MM.1S (cell line): ENCODE measurements around the gene ART5.

Experiments
- DNase-seq: peaks from one replicate; pipeline ENCODE4 v3.0.0-alpha.2; 2015
- H2AFZ ChIP-seq: fragments of 300-600 bp; sonication (generic); 2 replicates; pipeline ENCODE4 v1.6.0; 2016; ENCODE audit warnings: antibody characterized with exemption, low read length
- H3F3A ChIP-seq: fragments of 300-600 bp; sonication (generic); 2 replicates; pipeline ENCODE4 v1.6.1; 2016; ENCODE audit warnings: mild to moderate bottlenecking, antibody characterized with exemption, low read length, moderate library complexity, mixed read lengths; ENCODE audit not compliant: insufficient read depth
- H3K27ac ChIP-seq: fragments of 300-600 bp; sonication (generic); 2 replicates; pipeline ENCODE4 v1.5.1; 2016; ENCODE audit warnings: mild to moderate bottlenecking, low read length
- H3K27me3 ChIP-seq: fragments of 300-600 bp; sonication (generic); replicated peaks from 2 replicates; pipeline ENCODE4 v1.6.0; 2016; ENCODE audit warnings: low read length; ENCODE audit not compliant: insufficient read depth
- H3K36me3 ChIP-seq: fragments of 300-600 bp; sonication (generic); replicated peaks from 2 replicates; pipeline ENCODE4 v1.6.1; 2016; ENCODE audit warnings: mild to moderate bottlenecking, low read length, mixed read lengths; ENCODE audit not compliant: insufficient read depth
- H3K4me1 ChIP-seq: fragments of 300-600 bp; sonication (generic); 2 replicates; pipeline ENCODE4 v1.6.1; 2016; ENCODE audit warnings: low read length, mixed read lengths
- H3K4me2 ChIP-seq: fragments of 300-600 bp; sonication (generic); 2 replicates; pipeline ENCODE4 v1.6.0; 2016; ENCODE audit warnings: low read depth, low read length
- H3K4me3 ChIP-seq: fragments of 300-600 bp; sonication (generic); 2 replicates; pipeline ENCODE4 v1.5.1; 2016; ENCODE audit warnings: low read length, mixed read lengths
- H3K79me2 ChIP-seq: fragments of 300-600 bp; sonication (generic); 2 replicates; pipeline ENCODE4 v1.6.1; 2016; ENCODE audit warnings: mixed run types, low read length, mixed read lengths
- H3K9ac ChIP-seq: fragments of 300-600 bp; sonication (generic); 2 replicates; pipeline ENCODE4 v1.6.1; 2016; ENCODE audit warnings: low read length, mixed read lengths
- H3K9me2 ChIP-seq: fragments of 300-600 bp; sonication (generic); replicated peaks from 2 replicates; pipeline ENCODE4 v1.6.1; 2016; ENCODE audit warnings: mild to moderate bottlenecking, low read length, mixed read lengths; ENCODE audit not compliant: insufficient read depth
- H3K9me3 ChIP-seq: fragments of 300-600 bp; sonication (generic); replicated peaks from 2 replicates; pipeline ENCODE4 v1.6.1; 2016; ENCODE audit warnings: mild to moderate bottlenecking, low read length, mixed read lengths; ENCODE audit not compliant: insufficient read depth
- H4K20me1 ChIP-seq: fragments of 300-600 bp; sonication (generic); 2 replicates; pipeline ENCODE4 v1.6.1; 2016; ENCODE audit warnings: mild to moderate bottlenecking, low read length, moderate library complexity, mixed read lengths; ENCODE audit not compliant: insufficient read depth
- EZH2 ChIP-seq: fragments of 300-600 bp; sonication (generic); optimal IDR thresholded peaks from 2 replicates; pipeline ENCODE3; 2017; ENCODE audit warnings: low read depth, mild to moderate bottlenecking, antibody characterized with exemption, low read length, mixed read lengths
- EZH2phosphoT487 ChIP-seq: fragments of 300-600 bp; sonication (generic); IDR thresholded peaks from 2 replicates; pipeline ENCODE4 v1.6.1; 2018; ENCODE audit warnings: antibody characterized with exemption, low read length
- TF ChIP-seq, protein P1 (sequence below): fragments of 300-600 bp; sonication (generic); IDR thresholded peaks from 2 replicates; pipeline ENCODE4 v1.5.1; 2016; ENCODE audit warnings: antibody characterized with exemption, low read length, mixed read lengths

The ART5 gene

DNA sequence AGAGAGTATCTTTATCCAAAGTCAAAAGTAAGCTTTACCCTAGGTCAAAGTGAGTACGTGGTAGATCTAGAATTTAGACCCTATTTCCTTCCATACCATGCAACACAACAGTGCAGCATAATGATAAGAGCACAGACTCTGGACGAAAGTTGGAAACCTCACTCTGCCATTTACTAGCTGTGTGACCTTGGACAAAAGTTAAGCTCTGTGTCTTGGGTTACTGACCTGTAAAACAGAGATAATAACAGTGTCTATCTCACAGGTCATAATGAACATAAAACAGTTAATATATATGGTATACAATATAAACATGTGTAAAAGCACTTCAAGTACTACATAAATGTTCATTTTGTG is 43.0 kb upstream of the ART5 start:
- Histone ChIP-seq H3K9me3 (no peaks in the 10 kb centered on the region), H3K4me2 (no peak overlapping the region), H2AFZ (no peak overlapping the region), H3K4me3 (no peak overlapping the region), H3K36me3 (peaks cover 5% of the 10 kb centered on the region; the same call in 1 of the 2 replicates), H3K27me3 (no peaks in the 10 kb centered on the region), H3K79me2 (no peaks in the 10 kb centered on the region), H3K27ac (no peak overlapping the region), H3K9me2 (no peaks in the 10 kb centered on the region), H3F3A (no peaks in the 10 kb centered on the region), H3K4me1 (no peaks in the 10 kb centered on the region), H4K20me1 (no peaks in the 10 kb centered on the region), H3K9ac (no peak overlapping the region)
- DNase-seq, result no peak
- TF ChIP-seq EZH2phosphoT487 (no peak), EZH2 (no peak)
- TF ChIP-seq, protein P1, sequence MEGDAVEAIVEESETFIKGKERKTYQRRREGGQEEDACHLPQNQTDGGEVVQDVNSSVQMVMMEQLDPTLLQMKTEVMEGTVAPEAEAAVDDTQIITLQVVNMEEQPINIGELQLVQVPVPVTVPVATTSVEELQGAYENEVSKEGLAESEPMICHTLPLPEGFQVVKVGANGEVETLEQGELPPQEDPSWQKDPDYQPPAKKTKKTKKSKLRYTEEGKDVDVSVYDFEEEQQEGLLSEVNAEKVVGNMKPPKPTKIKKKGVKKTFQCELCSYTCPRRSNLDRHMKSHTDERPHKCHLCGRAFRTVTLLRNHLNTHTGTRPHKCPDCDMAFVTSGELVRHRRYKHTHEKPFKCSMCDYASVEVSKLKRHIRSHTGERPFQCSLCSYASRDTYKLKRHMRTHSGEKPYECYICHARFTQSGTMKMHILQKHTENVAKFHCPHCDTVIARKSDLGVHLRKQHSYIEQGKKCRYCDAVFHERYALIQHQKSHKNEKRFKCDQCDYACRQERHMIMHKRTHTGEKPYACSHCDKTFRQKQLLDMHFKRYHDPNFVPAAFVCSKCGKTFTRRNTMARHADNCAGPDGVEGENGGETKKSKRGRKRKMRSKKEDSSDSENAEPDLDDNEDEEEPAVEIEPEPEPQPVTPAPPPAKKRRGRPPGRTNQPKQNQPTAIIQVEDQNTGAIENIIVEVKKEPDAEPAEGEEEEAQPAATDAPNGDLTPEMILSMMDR, result no peak

DNA sequence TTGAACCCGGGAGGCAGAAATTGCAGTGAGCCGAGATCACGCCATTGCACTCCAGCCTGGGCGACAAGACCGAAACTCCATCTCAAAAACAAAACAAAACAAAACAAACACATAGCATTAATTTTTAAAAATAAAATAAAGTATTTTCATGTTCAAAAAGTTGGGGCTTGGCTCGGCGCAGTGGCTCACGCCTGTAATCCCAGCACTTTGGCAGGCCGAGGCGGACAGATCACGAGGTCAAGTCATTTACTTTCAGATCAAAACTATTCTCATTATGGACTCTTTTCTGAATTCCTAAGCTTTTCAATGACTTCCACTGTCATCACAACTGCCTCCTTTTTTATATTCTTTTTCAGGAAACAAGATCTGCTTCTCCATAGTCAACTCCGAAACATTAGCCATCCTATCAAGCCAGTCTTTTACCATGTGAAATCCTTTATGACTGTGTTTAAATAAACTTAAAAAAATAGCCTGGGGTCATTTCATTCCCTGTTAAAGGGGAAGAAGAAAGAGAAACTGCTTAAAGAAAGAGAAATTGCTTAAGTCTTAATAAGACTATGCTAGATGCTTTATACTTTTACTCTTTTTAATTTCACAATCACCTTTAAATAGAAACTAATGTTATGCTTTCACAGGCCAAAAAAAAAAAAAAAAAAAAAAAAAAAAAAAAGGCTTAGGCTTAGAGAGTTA is 42.5 kb upstream of the ART5 start:
- H3F3A ChIP-seq, result no peaks in the 10 kb centered on the region
- H3K9ac ChIP-seq, result no peak overlapping the region
- no peak for DNase-seq
- peaks cover 9% of the 10 kb centered on the region for H3K36me3 ChIP-seq
- H2AFZ ChIP-seq, result no peak overlapping the region
- H3K4me1 ChIP-seq, result no peaks in the 10 kb centered on the region
- no peak overlapping the region for H3K27ac ChIP-seq
- no peak overlapping the region for H3K4me3 ChIP-seq
- TF ChIP-seq EZH2phosphoT487, result no peak
- TF ChIP-seq, protein P1, result no peak
- no peak for TF ChIP-seq EZH2
- no peaks in the 10 kb centered on the region for H3K27me3 ChIP-seq
- no peaks in the 10 kb centered on the region for H3K9me3 ChIP-seq
- no peaks in the 10 kb centered on the region for H4K20me1 ChIP-seq
- no peaks in the 10 kb centered on the region for H3K9me2 ChIP-seq
- no peak overlapping the region for H3K4me2 ChIP-seq
- no peaks in the 10 kb centered on the region for H3K79me2 ChIP-seq

DNA sequence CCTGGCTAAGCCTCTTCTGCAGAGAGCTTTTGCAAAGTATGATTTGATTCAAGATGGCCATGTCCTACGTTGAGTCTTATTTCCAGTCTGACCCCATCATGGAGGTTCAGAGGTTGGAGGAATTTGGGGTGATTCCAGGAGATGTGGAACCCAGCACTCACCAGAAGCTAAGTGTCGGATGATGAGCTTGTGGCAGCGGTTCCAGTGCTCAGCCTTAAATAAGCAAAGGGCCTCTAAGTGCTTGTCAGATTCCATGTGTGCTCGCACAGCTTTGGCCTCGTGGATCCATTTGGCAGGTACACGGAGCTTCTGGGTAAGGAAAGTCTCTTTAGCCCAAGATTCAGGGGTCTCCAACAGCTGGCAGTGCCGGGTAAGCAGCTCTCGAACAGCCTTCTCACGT is 41.2 kb upstream of the ART5 start:
- no peak overlapping the region for H3K4me3 ChIP-seq
- H3K4me1 ChIP-seq, result no peaks in the 10 kb centered on the region
- H3K27ac ChIP-seq, result no peak overlapping the region
- no peaks in the 10 kb centered on the region for H3K9me2 ChIP-seq
- no peak for DNase-seq
- TF ChIP-seq EZH2, result no peak
- TF ChIP-seq EZH2phosphoT487, result no peak
- TF ChIP-seq, protein P1, result no peak
- H4K20me1 ChIP-seq, result no peaks in the 10 kb centered on the region
- no peaks in the 10 kb centered on the region for H3K9me3 ChIP-seq
- H2AFZ ChIP-seq, result no peak overlapping the region
- no peaks in the 10 kb centered on the region for H3K27me3 ChIP-seq
- H3K36me3 ChIP-seq, result peaks cover 12% of the 10 kb centered on the region
- no peak overlapping the region for H3K9ac ChIP-seq
- no peaks in the 10 kb centered on the region for H3F3A ChIP-seq
- no peak overlapping the region for H3K4me2 ChIP-seq
- no peaks in the 10 kb centered on the region for H3K79me2 ChIP-seq
